A549 (cell line): Measurements from ENCODE around the gene LEMD1. TPM values are rescaled to one million over a fixed set of nuclear protein-coding genes. Genes with fewer than 3 reads are reported as not detected.

Experiments
- ATAC-seq, 2 experiments: fragments of 200-7000 bp in 1 of 2; fragments of >200 bp in 1 of 2; cut with Nextera tagmentation in 1 of 2; cut with Tn5 transposase in 1 of 2; 3 replicates each; pipeline versions ENCODE4 v1.8.0 to v1.9.1; 2018 to 2020; ENCODE audit warnings: mild to moderate bottlenecking in 1 of 2, moderate library complexity in 1 of 2
- CTCF ChIA-PET: fragments of 300-600 bp; sonication (Branson Sonifier 250); formaldehyde crosslinking; extraction: SDS; loops from one replicate; lab custom pipeline; 2021; ENCODE audit warnings: antibody characterized with exemption, inconsistent platforms; lab: Yijun Ruan, JAX
- POLR2A ChIA-PET: fragments of 350-600 bp; formaldehyde crosslinking; extraction: SDS; loops from one replicate; lab custom pipeline; 2021; ENCODE audit warnings: antibody characterized with exemption, inconsistent platforms; lab: Yijun Ruan, JAX
- DNase-seq, 2 experiments: peaks; one replicate each; pipeline versions ENCODE4 v3.0.0 to v3.0.0-alpha.2; 2011 to 2016; ENCODE audit warnings: low read depth in 1 of 2, low spot score in 1 of 2
- FAIRE-seq: peaks from 2 replicates; lab custom pipeline; 2011; peaks lifted over from hg19 to GRCh38; lab: Jason Lieb, UNC
- H3K27ac ChIP-seq, 2 experiments: fragments of >200 bp; sonication (Bioruptor Twin); formaldehyde crosslinking; 3 replicates each; pipeline ENCODE4 v1.5.1; 2016 to 2017
- H3K4me1 ChIP-seq: fragments of >200 bp; sonication (Bioruptor Twin); formaldehyde crosslinking; 3 replicates; pipeline ENCODE4 v1.6.1; 2016
- H3K4me2 ChIP-seq: fragments of >200 bp; sonication (Bioruptor Twin); formaldehyde crosslinking; 3 replicates; pipeline ENCODE4 v1.6.1; 2016
- H3K4me3 ChIP-seq: fragments of >200 bp; sonication (Bioruptor Twin); formaldehyde crosslinking; 3 replicates; pipeline ENCODE4 v1.5.1; 2016
- H3K9me3 ChIP-seq: fragments of >200 bp; sonication (Bioruptor Twin); formaldehyde crosslinking; 3 replicates; pipeline ENCODE4 v1.6.1; 2016
- BHLHE40 ChIP-seq: IDR thresholded peaks from 2 replicates; pipeline ENCODE4 v1.6.1; 2012; ENCODE audit warnings: low read depth, low read length, inconsistent platforms
- CHD2 ChIP-seq: fragments of 150-350 bp; IDR thresholded peaks from 2 replicates; pipeline ENCODE4 v1.6.1; 2014; ENCODE audit warnings: low read length; ENCODE audit not compliant: partially characterized antibody
- ESRRA ChIP-seq: fragments of 150-350 bp; IDR thresholded peaks from 2 replicates; pipeline ENCODE4 v1.6.1; 2014; ENCODE audit warnings: mild to moderate bottlenecking, low read length, borderline replicate concordance
- HDAC2 ChIP-seq: fragments of 200-600 bp; sonication (generic); IDR thresholded peaks from 2 replicates; pipeline ENCODE4 v1.6.1; 2016
- HEYL ChIP-seq: fragments of 250-450 bp; sonication (Bioruptor Pico); IDR thresholded peaks from 2 replicates; pipeline ENCODE4 v1.8.0; 2021; ENCODE audit warnings: mild to moderate bottlenecking, moderate library complexity
- HMGXB4 ChIP-seq: fragments of 250-450 bp; sonication (Bioruptor Pico); IDR thresholded peaks from 2 replicates; pipeline ENCODE4 v1.5.0; 2021; ENCODE audit warnings: mild to moderate bottlenecking, moderate library complexity, borderline replicate concordance
- HOXB13 ChIP-seq: fragments of 250-450 bp; sonication (Bioruptor Pico); IDR thresholded peaks from 2 replicates; pipeline ENCODE4 v1.5.0; 2020; ENCODE audit warnings: low read depth, mild to moderate bottlenecking, moderate library complexity
- MAFK ChIP-seq: fragments of 450-650 bp; IDR thresholded peaks from 2 replicates; pipeline ENCODE4 v1.6.1; 2014; ENCODE audit not compliant: partially characterized antibody
- MAX ChIP-seq: IDR thresholded peaks from 2 replicates; pipeline ENCODE4 v1.6.1; 2012
- MAZ ChIP-seq: fragments of 150-350 bp; IDR thresholded peaks from 2 replicates; pipeline ENCODE4 v1.6.1; 2014; ENCODE audit warnings: antibody characterized with exemption, low read depth, low read length, borderline replicate concordance
- NFE2L2 ChIP-seq: fragments of 150-350 bp; conservative IDR thresholded peaks from 2 replicates; pipeline ENCODE4 v1.6.1; 2014; ENCODE audit warnings: low read length
- NR3C1 ChIP-seq: fragments of >200 bp; sonication (Bioruptor Twin); formaldehyde crosslinking; IDR thresholded peaks from 3 replicates; pipeline ENCODE4 v1.6.1; 2017
- RAD21 ChIP-seq, 2 experiments: fragments of >200 bp in 1 of 2; sonication (Bioruptor Twin) in 1 of 2; formaldehyde crosslinking in 1 of 2; IDR thresholded peaks in 1 of 2; conservative IDR thresholded peaks in 1 of 2; 2 replicates in 1 of 2; 3 replicates in 1 of 2; pipeline ENCODE4 v1.6.1; 2012 to 2018; ENCODE audit warnings: inconsistent platforms in 1 of 2
- REST ChIP-seq: fragments of 200-600 bp; sonication (generic); IDR thresholded peaks from 2 replicates; pipeline ENCODE4 v1.6.1; 2016; ENCODE audit warnings: antibody characterized with exemption, mild to moderate bottlenecking, moderate library complexity
- RNF2 ChIP-seq: fragments of 200-600 bp; sonication (generic); IDR thresholded peaks from 2 replicates; pipeline ENCODE4 v1.6.1; 2016; ENCODE audit warnings: low read depth, mild to moderate bottlenecking, antibody characterized with exemption, moderate library complexity, borderline replicate concordance
- SMC3 ChIP-seq: fragments of >200 bp; sonication (Bioruptor Twin); formaldehyde crosslinking; IDR thresholded peaks from 3 replicates; pipeline ENCODE4 v1.6.1; 2018; ENCODE audit warnings: inconsistent platforms
- TFCP2L1 ChIP-seq: fragments of 250-450 bp; sonication (Bioruptor Pico); IDR thresholded peaks from 2 replicates; pipeline ENCODE4 v1.5.0; 2021; ENCODE audit warnings: mild to moderate bottlenecking
- USF2 ChIP-seq: fragments of 450-650 bp; IDR thresholded peaks from 2 replicates; pipeline ENCODE4 v1.6.1; 2014; ENCODE audit warnings: antibody characterized with exemption
- ZNF302 ChIP-seq: fragments of 250-450 bp; sonication (Bioruptor Pico); IDR thresholded peaks from 2 replicates; pipeline ENCODE4 v1.9.0; 2021; ENCODE audit warnings: inconsistent platforms, mild to moderate bottlenecking, moderate library complexity
- WGBS: methylation state at CpG from one replicate; pipeline ENCODE4 v1.1.6; 2017; ENCODE audit errors: missing lambda C conversion rate; 5-methylcytosine and 5-hydroxymethylcytosine counted together
- polyA minus RNA-seq: library from RNA; depleted of rRNA, polyadenylated mRNA; stranded (reverse); fragments of >200 nt; gene quantifications from 2 replicates; pipeline ENCODE4 v1.2.3, GENCODE V29; 2011; rRNA and poly(A)+ RNA removed
- polyA plus RNA-seq, 4 experiments: library from polyadenylated mRNA; depleted of rRNA in 3 of 4; stranded (reverse); fragments of >200 nt; fragmentation: RNase III in 1 of 4; extraction: RNeasy Plus Mini Kit Qiagen cat#74134 plus additional on column Dnase treatment in 1 of 4; gene quantifications; 2 replicates in 3 of 4; 3 replicates in 1 of 4; pipeline ENCODE4 v1.2.3, GENCODE V29; 2011 to 2017

The LEMD1 gene
- polyA plus RNA-seq (2011; rRNA removed) = 0.14 and 0.36 TPM in 2 replicates
- polyA plus RNA-seq (2012; cell fraction: cytosol; rRNA removed) = not detected in 2 replicates
- polyA plus RNA-seq (2012; cell fraction: nucleus; rRNA removed) = not detected in 2 replicates
- 0.18 to 0.26 TPM in 2 of 3 replicates, not detected in the other for polyA plus RNA-seq (2017; fragmentation: RNase III; extraction: RNeasy Plus Mini Kit Qiagen cat#74134 plus additional on column Dnase treatment)
- not detected in 2 replicates for polyA minus RNA-seq

- TF ChIP-seq ESRRA (no peak), MAFK (no peak), HDAC2 (no peak), RNF2 (no peak), RAD21 (conservative IDR thresholded peaks at IDR 0.05 in 1 of 2, IDR thresholded peaks at IDR 0.05 in 1 of 2) (no peak), NFE2L2 (no peak), BHLHE40 (no peak)
- DNase-seq = no peak
- no peak within 1 kb of the TSS for H3K4me3 ChIP-seq
- H3K4me2 ChIP-seq = no peak within 1 kb of the TSS
- FAIRE-seq = no peak
- H3K27ac ChIP-seq = no peak within 1 kb of the TSS
- H3K9me3 ChIP-seq = no peaks in the 10 kb centered on the region
- no peak for ATAC-seq
- WGBS = 0% methylated on average over 2 of the region's 2 CpGs
- ChIA-PET CTCF (interaction anchor here (1.0 to 9.7 kb wide), 8 partner anchors 9 to 102 kb away, joined by 3 to 66 read pairs (median 6); no protein-coding TSS in a partner anchor), POLR2A (no interaction called here)
- H3K4me1 ChIP-seq = no peaks in the 10 kb centered on the region
Observed at GRCh38 chr1:205421798-205422197, at the start of gene LEMD1. Gene LEMD1, minus strand, starts transcription at chr1:205422056. Its CDS starts 1,520 bp downstream, at chr1:205420536.

GRCh38 chr1:205470131-205470530 is 48.3 kb upstream of the LEMD1 start:
- CTCF ChIA-PET = interaction anchor here (0.8 to 11.9 kb wide), 8 partner anchors 8 to 197 kb away, joined by 3 to 158 read pairs (median 3); no protein-coding TSS in a partner anchor
- Histone ChIP-seq H3K4me2 (no peak overlapping the region), H3K4me3 (no peak overlapping the region), H3K9me3 (peaks cover 7% of the 10 kb centered on the region), H3K4me1 (no peaks in the 10 kb centered on the region), H3K27ac (no peak overlapping the region)
- no peak for ATAC-seq
- FAIRE-seq = no peak
- POLR2A ChIA-PET = no interaction called here
- DNase-seq = no peak
- WGBS = 57% methylated on average over 6 of the region's 6 CpGs
- TF ChIP-seq SMC3 = no peak
- TF ChIP-seq REST = no peak
- TF ChIP-seq MAFK = no peak
- no peak for TF ChIP-seq MAZ
- TF ChIP-seq TFCP2L1 (CRISPR knock-in tag) = no peak

GRCh38 chr1:205466595-205467220 is 44.9 kb upstream of the LEMD1 start:
- ATAC-seq = no peak
- POLR2A ChIA-PET = no interaction called here

More at GRCh38 chr1:205466595-205467220, 44.9 kb upstream of the LEMD1 start:
- WGBS = 24% methylated on average over 7 of the region's 7 CpGs
- TF ChIP-seq RNF2 = no peak
- TF ChIP-seq NFE2L2 = no peak
- TF ChIP-seq HOXB13 (CRISPR knock-in tag) = no peak
- TF ChIP-seq MAX = no peak
- no peak for TF ChIP-seq HMGXB4
- no peak for TF ChIP-seq USF2
- TF ChIP-seq HEYL (CRISPR knock-in tag) = no peak
- TF ChIP-seq CHD2 = no peak
- no peak for TF ChIP-seq NR3C1
- no peak for TF ChIP-seq RAD21 (conservative IDR thresholded peaks at IDR 0.05 in 1 of 2, IDR thresholded peaks at IDR 0.05 in 1 of 2)
- no peak for TF ChIP-seq BHLHE40
- TF ChIP-seq ZNF302 (CRISPR knock-in tag) = no peak
- no peak for TF ChIP-seq REST
- DNase-seq (no peak), FAIRE-seq (no peak)
- Histone ChIP-seq H3K9me3 (no peaks in the 10 kb centered on the region), H3K4me1 (no peaks in the 10 kb centered on the region), H3K4me2 (no peak overlapping the region), H3K27ac (no peak overlapping the region), H3K4me3 (no peak overlapping the region)
- CTCF ChIA-PET = interaction anchor here (0.9 to 1.7 kb wide), 5 partner anchors 8 to 131 kb away, joined by 3 to 19 read pairs (median 4); no protein-coding TSS in a partner anchor
